ENCODE data around the gene ZNF862. TPM values are rescaled to one million over a fixed set of nuclear protein-coding genes. Genes with fewer than 3 reads are reported as not detected.

The ZNF862 gene
- total and polyA plus RNA-seq, 2 donors (not counting 1 experiment from before 2014, with no cell fraction given): 24.1 to 33.0 TPM

DNA sequence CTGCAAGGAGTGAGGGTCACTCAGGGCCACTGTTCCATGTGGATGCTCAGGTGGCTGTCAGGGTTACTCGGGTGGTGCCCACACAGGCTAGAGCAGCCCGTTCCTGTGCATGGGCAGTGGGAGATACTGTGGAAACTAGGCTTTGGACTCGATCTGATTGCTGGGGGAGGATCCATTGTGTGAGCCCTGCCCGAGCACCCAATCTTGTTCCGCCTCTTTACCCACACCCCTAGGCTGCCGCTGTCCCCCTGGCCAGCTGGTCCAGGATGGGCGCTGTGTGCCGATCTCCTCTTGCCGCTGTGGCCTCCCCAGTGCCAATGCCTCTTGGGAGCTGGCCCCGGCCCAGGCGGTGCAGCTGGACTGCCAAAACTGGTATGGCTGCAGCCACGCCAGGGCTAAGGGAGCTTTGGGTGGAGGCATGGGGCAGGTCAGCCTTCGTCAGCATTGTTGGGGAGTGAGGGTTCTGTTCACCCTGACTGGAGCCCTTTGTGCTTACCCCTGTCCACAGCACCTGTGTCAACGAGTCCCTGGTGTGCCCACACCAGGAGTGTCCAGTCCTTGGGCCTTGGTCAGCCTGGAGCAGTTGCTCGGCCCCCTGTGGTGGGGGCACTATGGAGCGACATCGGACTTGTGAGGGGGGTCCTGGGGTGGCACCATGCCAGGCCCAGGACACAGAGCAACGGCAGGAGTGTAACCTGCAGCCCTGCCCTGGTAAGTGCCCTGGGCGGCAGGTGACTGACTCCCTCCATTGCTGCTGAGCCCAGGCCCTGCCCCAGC is 12.4 kb upstream of the ZNF862 start:
- Mint-ChIP-seq H3K27ac (no peak overlapping the region), H3K9me3 (ENCODE audit: insufficient read depth) (no peaks in the 10 kb centered on the region), H3K4me3 (no peak overlapping the region), H3K4me1 (no peaks in the 10 kb centered on the region), H3K27me3 (peaks cover 8% of the 10 kb centered on the region)
- TF ChIP-seq, protein P1, sequence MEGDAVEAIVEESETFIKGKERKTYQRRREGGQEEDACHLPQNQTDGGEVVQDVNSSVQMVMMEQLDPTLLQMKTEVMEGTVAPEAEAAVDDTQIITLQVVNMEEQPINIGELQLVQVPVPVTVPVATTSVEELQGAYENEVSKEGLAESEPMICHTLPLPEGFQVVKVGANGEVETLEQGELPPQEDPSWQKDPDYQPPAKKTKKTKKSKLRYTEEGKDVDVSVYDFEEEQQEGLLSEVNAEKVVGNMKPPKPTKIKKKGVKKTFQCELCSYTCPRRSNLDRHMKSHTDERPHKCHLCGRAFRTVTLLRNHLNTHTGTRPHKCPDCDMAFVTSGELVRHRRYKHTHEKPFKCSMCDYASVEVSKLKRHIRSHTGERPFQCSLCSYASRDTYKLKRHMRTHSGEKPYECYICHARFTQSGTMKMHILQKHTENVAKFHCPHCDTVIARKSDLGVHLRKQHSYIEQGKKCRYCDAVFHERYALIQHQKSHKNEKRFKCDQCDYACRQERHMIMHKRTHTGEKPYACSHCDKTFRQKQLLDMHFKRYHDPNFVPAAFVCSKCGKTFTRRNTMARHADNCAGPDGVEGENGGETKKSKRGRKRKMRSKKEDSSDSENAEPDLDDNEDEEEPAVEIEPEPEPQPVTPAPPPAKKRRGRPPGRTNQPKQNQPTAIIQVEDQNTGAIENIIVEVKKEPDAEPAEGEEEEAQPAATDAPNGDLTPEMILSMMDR (IDR thresholded peaks at IDR 0.05): no peak
- TF ChIP-seq EZH2 (IDR thresholded peaks at IDR 0.05; ENCODE audit: borderline replicate concordance, insufficient read depth, low read depth, low read length, poor library complexity, severe bottlenecking): no peak
- Histone ChIP-seq H3K4me1 (ENCODE audit: control insufficient read depth in 2 of 2, insufficient read depth in 2 of 2, low read length in 2 of 2) (no peaks in the 10 kb centered on the region), H3K4me3 (ENCODE audit: control extremely low read depth in 1 of 5, extremely low read depth in 1 of 5, insufficient read depth in 1 of 5, low read depth in 2 of 5, low read length in 4 of 5) (no peak overlapping the region), H3K27me3 (replicated peaks in 1 of 4; ENCODE audit: control extremely low read depth in 1 of 4, control insufficient read depth in 3 of 4, insufficient read depth in 4 of 4, low read length in 3 of 4) (no peaks in the 10 kb centered on the region), H4K20me1 (ENCODE audit: control insufficient read depth, insufficient read depth, low read length, poor library complexity, severe bottlenecking) (no peaks in the 10 kb centered on the region), H3K36me3 (replicated peaks in 1 of 2; ENCODE audit: control extremely low read depth in 1 of 2, control insufficient read depth in 1 of 2, extremely low read depth in 1 of 2, insufficient read depth in 2 of 2, low read length in 1 of 2) (no peaks in the 10 kb centered on the region), H3K27ac (ENCODE audit: low read length in 2 of 2) (no peak overlapping the region), H2AFZ (ENCODE audit: insufficient read depth, low read depth, low read length, poor library complexity, severe bottlenecking) (no peak overlapping the region), H3K9ac (ENCODE audit: low read length) (no peak overlapping the region), H3K9me3 (ENCODE audit: control extremely low read depth in 1 of 3, control insufficient read depth in 2 of 3, insufficient read depth in 1 of 3, low read length in 2 of 3) (no peaks in the 10 kb centered on the region), H3K4me2 (replicated peaks; ENCODE audit: low read depth, low read length, poor library complexity, severe bottlenecking) (no peak overlapping the region), H3K79me2 (ENCODE audit: control insufficient read depth, insufficient read depth, low read length) (no peaks in the 10 kb centered on the region)
- DNase-seq (no peak), ATAC-seq (ENCODE audit: low read depth) (no peak)
- ChIA-PET CTCF (no interaction called here), POLR2A (no interaction called here)
- 91% methylated on average over 18 of the region's 19 CpGs for WGBS (ENCODE audit: insufficient coverage)
- intact Hi-C loops (cut with micrococcal nuclease): no loop called here

DNA sequence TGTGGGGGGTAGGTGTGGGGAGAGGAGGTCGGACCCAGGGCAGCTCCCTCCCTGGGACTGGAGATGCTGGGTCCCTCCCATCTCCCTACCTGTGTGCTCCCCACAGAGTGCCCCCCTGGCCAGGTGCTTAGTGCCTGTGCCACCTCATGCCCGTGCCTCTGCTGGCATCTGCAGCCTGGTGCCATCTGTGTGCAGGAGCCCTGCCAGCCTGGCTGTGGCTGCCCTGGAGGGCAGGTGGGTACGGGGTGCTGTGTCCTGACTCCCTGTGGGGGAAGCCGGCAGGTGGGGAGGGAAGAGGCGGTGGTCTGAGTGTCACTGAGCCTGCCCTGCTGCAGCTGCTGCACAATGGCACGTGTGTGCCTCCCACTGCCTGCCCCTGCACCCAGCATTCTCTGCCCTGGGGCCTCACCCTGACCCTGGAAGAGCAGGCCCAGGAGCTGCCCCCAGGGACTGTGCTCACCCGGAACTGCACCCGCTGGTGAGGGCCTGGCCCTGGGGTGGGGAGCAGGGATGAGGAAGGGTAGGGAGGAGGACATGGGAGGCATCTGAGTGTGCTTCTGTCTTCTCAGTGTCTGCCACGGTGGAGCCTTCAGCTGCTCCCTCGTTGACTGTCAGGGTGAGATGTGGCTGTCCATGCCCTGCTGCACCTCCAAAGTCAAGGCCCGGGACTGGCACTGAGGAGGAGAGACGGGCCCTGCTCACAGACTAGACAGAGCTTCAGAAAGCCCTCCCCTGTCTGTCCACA is 11.7 kb upstream of the ZNF862 start:
- H3K36me3 ChIP-seq (replicated peaks in 1 of 2; ENCODE audit: control extremely low read depth in 1 of 2, control insufficient read depth in 1 of 2, extremely low read depth in 1 of 2, insufficient read depth in 2 of 2, low read length in 1 of 2): no peaks in the 10 kb centered on the region
- no peaks in the 10 kb centered on the region for H3K9me3 Mint-ChIP-seq (ENCODE audit: insufficient read depth)
- no peaks in the 10 kb centered on the region for H3K4me1 Mint-ChIP-seq
- no peaks in the 10 kb centered on the region for H3K4me1 ChIP-seq (ENCODE audit: control insufficient read depth in 2 of 2, insufficient read depth in 2 of 2, low read length in 2 of 2)
- DNase-seq: no peak
- H3K4me3 Mint-ChIP-seq: no peak overlapping the region
- no peaks in the 10 kb centered on the region for H3K9me3 ChIP-seq (ENCODE audit: control extremely low read depth in 1 of 3, control insufficient read depth in 2 of 3, insufficient read depth in 1 of 3, low read length in 2 of 3)
- H3K27me3 Mint-ChIP-seq: peaks cover 8% of the 10 kb centered on the region
- CTCF ChIA-PET: no interaction called here
- H3K79me2 ChIP-seq (ENCODE audit: control insufficient read depth, insufficient read depth, low read length): no peaks in the 10 kb centered on the region
- no peak overlapping the region for H3K4me3 ChIP-seq (ENCODE audit: control extremely low read depth in 1 of 5, extremely low read depth in 1 of 5, insufficient read depth in 1 of 5, low read depth in 2 of 5, low read length in 4 of 5)
- ATAC-seq (ENCODE audit: low read depth): no peak
- peaks cover 0 to 5% (median 0%) of the 10 kb centered on the region in 4 experiments for H3K27me3 ChIP-seq (replicated peaks in 1 of 4; ENCODE audit: control extremely low read depth in 1 of 4, control insufficient read depth in 3 of 4, insufficient read depth in 4 of 4, low read length in 3 of 4)
- TF ChIP-seq EZH2 (IDR thresholded peaks at IDR 0.05; ENCODE audit: borderline replicate concordance, insufficient read depth, low read depth, low read length, poor library complexity, severe bottlenecking): no peak
- TF ChIP-seq, protein P1 (IDR thresholded peaks at IDR 0.05): no peak
- 73% methylated on average over 12 of the region's 12 CpGs for WGBS (ENCODE audit: insufficient coverage)
- no peak overlapping the region for H2AFZ ChIP-seq (ENCODE audit: insufficient read depth, low read depth, low read length, poor library complexity, severe bottlenecking)
- POLR2A ChIA-PET: no interaction called here
- H3K9ac ChIP-seq (ENCODE audit: low read length): no peak overlapping the region
- H3K27ac ChIP-seq (ENCODE audit: low read length in 2 of 2): no peak overlapping the region
- no peaks in the 10 kb centered on the region for H4K20me1 ChIP-seq (ENCODE audit: control insufficient read depth, insufficient read depth, low read length, poor library complexity, severe bottlenecking)
- H3K27ac Mint-ChIP-seq: no peak overlapping the region
- intact Hi-C loops (cut with micrococcal nuclease): no loop called here
- no peak overlapping the region for H3K4me2 ChIP-seq (replicated peaks; ENCODE audit: low read depth, low read length, poor library complexity, severe bottlenecking)
